ENCODE measurements around the gene EGFL7.

DNA sequence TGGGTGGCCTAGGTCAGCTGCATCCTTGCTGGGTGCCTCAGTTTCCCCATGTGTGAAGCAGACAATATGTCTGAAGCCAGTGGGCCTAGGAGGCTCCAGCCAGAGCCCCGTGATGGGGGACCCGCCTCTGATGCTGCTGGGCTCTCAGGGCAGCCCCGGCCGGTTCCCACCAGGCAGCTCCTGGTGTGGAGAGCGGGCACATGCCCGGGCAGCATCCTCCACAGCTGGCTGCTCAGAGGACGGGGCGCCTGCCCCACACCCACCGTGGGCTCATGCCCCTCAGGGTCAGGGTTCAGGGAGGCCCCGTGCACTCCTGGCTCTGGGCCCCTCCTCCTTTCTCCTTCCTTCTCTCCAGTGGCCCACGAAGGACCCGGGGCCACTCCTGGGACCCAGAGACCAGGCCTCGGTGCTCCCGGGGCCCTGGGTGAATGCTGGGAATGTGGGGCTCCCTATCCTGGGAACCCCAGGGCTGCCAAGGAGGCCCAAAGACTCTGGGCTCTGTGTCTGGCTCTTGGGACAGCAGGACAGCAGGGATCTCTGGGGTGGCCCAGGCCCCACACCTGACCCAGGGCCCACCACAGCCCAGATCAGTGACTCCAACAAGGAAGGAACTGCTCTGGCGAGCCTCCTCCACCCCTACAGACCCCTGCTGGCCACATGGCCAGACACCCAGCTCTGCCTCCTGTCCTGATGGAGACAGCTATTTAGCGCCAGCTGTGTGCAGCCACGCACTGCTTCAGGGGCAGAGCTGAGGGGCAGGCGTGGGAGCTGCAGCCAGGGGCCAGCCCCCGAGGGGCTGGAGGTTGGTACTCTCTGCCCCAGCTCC is 39.5 kb upstream of the EGFL7 start:
- TF ChIP-seq ZNF423 (tag by site-specific recombination; IDR thresholded peaks at IDR 0.05) = no peak
- no peak for TF ChIP-seq TCF7L2 (IDR thresholded peaks at IDR 0.05; ENCODE audit: borderline replicate concordance, low read depth, low read length)
- no peak for TF ChIP-seq ZNF529 (tag by site-specific recombination; IDR thresholded peaks at IDR 0.05; ENCODE audit: insufficient replicate concordance)
- TF ChIP-seq, protein P1, sequence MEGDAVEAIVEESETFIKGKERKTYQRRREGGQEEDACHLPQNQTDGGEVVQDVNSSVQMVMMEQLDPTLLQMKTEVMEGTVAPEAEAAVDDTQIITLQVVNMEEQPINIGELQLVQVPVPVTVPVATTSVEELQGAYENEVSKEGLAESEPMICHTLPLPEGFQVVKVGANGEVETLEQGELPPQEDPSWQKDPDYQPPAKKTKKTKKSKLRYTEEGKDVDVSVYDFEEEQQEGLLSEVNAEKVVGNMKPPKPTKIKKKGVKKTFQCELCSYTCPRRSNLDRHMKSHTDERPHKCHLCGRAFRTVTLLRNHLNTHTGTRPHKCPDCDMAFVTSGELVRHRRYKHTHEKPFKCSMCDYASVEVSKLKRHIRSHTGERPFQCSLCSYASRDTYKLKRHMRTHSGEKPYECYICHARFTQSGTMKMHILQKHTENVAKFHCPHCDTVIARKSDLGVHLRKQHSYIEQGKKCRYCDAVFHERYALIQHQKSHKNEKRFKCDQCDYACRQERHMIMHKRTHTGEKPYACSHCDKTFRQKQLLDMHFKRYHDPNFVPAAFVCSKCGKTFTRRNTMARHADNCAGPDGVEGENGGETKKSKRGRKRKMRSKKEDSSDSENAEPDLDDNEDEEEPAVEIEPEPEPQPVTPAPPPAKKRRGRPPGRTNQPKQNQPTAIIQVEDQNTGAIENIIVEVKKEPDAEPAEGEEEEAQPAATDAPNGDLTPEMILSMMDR (tag by site-specific recombination; IDR thresholded peaks at IDR 0.05) = no peak
- TF ChIP-seq, protein P2, sequence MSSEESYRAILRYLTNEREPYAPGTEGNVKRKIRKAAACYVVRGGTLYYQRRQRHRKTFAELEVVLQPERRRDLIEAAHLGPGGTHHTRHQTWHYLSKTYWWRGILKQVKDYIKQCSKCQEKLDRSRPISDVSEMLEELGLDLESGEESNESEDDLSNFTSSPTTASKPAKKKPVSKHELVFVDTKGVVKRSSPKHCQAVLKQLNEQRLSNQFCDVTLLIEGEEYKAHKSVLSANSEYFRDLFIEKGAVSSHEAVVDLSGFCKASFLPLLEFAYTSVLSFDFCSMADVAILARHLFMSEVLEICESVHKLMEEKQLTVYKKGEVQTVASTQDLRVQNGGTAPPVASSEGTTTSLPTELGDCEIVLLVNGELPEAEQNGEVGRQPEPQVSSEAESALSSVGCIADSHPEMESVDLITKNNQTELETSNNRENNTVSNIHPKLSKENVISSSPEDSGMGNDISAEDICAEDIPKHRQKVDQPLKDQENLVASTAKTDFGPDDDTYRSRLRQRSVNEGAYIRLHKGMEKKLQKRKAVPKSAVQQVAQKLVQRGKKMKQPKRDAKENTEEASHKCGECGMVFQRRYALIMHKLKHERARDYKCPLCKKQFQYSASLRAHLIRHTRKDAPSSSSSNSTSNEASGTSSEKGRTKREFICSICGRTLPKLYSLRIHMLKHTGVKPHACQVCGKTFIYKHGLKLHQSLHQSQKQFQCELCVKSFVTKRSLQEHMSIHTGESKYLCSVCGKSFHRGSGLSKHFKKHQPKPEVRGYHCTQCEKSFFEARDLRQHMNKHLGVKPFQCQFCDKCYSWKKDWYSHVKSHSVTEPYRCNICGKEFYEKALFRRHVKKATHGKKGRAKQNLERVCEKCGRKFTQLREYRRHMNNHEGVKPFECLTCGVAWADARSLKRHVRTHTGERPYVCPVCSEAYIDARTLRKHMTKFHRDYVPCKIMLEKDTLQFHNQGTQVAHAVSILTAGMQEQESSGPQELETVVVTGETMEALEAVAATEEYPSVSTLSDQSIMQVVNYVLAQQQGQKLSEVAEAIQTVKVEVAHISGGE (tag by site-specific recombination; conservative IDR thresholded peaks at IDR 0.05; ENCODE audit: low read depth) = no peak
- TF ChIP-seq, protein P3, sequence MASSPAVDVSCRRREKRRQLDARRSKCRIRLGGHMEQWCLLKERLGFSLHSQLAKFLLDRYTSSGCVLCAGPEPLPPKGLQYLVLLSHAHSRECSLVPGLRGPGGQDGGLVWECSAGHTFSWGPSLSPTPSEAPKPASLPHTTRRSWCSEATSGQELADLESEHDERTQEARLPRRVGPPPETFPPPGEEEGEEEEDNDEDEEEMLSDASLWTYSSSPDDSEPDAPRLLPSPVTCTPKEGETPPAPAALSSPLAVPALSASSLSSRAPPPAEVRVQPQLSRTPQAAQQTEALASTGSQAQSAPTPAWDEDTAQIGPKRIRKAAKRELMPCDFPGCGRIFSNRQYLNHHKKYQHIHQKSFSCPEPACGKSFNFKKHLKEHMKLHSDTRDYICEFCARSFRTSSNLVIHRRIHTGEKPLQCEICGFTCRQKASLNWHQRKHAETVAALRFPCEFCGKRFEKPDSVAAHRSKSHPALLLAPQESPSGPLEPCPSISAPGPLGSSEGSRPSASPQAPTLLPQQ (tag by site-specific recombination; IDR thresholded peaks at IDR 0.05) = no peak
- TF ChIP-seq ZNF837 (tag by site-specific recombination; IDR thresholded peaks at IDR 0.05) = no peak

Data from HEK293 (cell line).